ENCODE results near the gene OAT.
"Not testable (repeated sequence)": the region's sequence is repeated elsewhere in the genome, so short reads cannot be mapped to it uniquely, and the experiment has no call there.

The OAT gene

DNA sequence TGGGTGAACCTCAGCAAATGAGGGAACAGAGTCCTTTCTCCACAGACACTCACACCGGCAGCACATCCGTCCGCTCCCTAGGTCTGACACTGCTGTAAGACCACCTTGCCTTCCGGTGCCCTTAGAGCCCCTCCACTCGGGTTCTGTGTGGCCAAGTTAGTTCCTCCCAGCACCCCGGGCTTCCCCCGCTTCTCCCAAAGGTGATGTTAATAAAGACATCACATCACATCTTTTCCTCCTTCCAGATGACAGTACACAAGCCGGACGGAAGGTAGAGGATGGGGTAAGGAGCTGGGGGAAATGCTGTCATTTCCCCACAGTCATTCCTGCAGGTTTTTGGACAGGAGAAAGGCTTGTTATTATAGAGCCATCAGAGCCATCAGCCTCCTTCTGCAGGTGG is 42.3 kb downstream of the OAT start:
- H3K4me1 ChIP-seq (ENCODE audit: control insufficient read depth, insufficient read depth, low read length): peaks cover 13% of the 10 kb centered on the region; the same call in 1 of the 2 replicates
- H3K9me3 ChIP-seq (ENCODE audit: control insufficient read depth, insufficient read depth, low read depth, low read length): 0 out of 2 replicates have a peak, but pooled peaks cover 4% of the 10 kb centered on the region
- H3K27me3 ChIP-seq (ENCODE audit: control insufficient read depth, insufficient read depth, low read length): peaks cover 15% of the 10 kb centered on the region; the same call in 1 of the 2 replicates
- H3K36me3 ChIP-seq (ENCODE audit: control insufficient read depth, insufficient read depth, low read length): no peaks in the 10 kb centered on the region
- H3K9ac ChIP-seq (ENCODE audit: low read length): no peak overlapping the region
- no peak overlapping the region for H3K27ac ChIP-seq (ENCODE audit: low read depth, low read length)
- H3K4me3 ChIP-seq (ENCODE audit: low read depth, low read length): no peak overlapping the region

- no peak overlapping the region for H3K9ac ChIP-seq (ENCODE audit: low read length)
- H3K9me3 ChIP-seq (ENCODE audit: control insufficient read depth, insufficient read depth, low read depth, low read length): 0 out of 2 replicates have a peak, but pooled peaks cover 7% of the 10 kb centered on the region
- H3K36me3 ChIP-seq (ENCODE audit: control insufficient read depth, insufficient read depth, low read length): no peaks in the 10 kb centered on the region
- peaks cover 14% of the 10 kb centered on the region; the same call in 1 of the 2 replicates for H3K27me3 ChIP-seq (ENCODE audit: control insufficient read depth, insufficient read depth, low read length)
- H3K4me1 ChIP-seq (ENCODE audit: control insufficient read depth, insufficient read depth, low read length): peaks cover 13% of the 10 kb centered on the region; the same call in 1 of the 2 replicates
- no peak overlapping the region for H3K4me3 ChIP-seq (ENCODE audit: low read depth, low read length)
- H3K27ac ChIP-seq (ENCODE audit: low read depth, low read length): no peak overlapping the region
These were observed 43.0 kb downstream of the OAT start for GRCh38 chr10:124375691-124376090.

DNA sequence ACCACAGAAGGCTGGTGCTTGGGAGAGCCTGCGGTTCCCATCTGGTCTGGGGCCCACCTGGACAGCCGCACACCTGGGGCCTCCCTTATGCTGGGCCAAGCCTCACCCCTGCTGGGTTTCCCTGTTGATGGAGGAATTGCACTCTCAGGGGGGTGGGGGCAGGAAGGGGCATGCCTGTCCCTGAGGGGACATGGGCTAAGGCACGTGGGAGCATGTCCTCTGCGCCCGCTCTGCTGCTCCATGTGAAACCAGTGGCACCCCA is 43.4 kb downstream of the OAT start:
- Histone ChIP-seq H3K9me3 (ENCODE audit: control insufficient read depth, insufficient read depth, low read depth, low read length) (0 out of 2 replicates have a peak, but pooled peaks cover 7% of the 10 kb centered on the region), H3K36me3 (ENCODE audit: control insufficient read depth, insufficient read depth, low read length) (no peaks in the 10 kb centered on the region), H3K27ac (ENCODE audit: low read depth, low read length) (no peak overlapping the region), H3K27me3 (ENCODE audit: control insufficient read depth, insufficient read depth, low read length) (peaks cover 10% of the 10 kb centered on the region; the same call in 1 of the 2 replicates), H3K4me1 (ENCODE audit: control insufficient read depth, insufficient read depth, low read length) (peaks cover 13% of the 10 kb centered on the region; the same call in 1 of the 2 replicates), H3K4me3 (ENCODE audit: low read depth, low read length) (no peak overlapping the region), H3K9ac (ENCODE audit: low read length) (no peak overlapping the region)

GRCh38 chr10:124374535-124375352 is 44.0 kb downstream of the OAT start:
- Histone ChIP-seq H3K9ac (ENCODE audit: low read length) (no peak overlapping the region), H3K27ac (ENCODE audit: low read depth, low read length) (no peak overlapping the region), H3K36me3 (ENCODE audit: control insufficient read depth, insufficient read depth, low read length) (no peaks in the 10 kb centered on the region)

GRCh38 chr10:124372899-124373298 is 45.8 kb downstream of the OAT start:
- H3K9me3 ChIP-seq (ENCODE audit: control insufficient read depth, insufficient read depth, low read depth, low read length): 0 out of 2 replicates have a peak, but pooled peaks cover 7% of the 10 kb centered on the region
- peaks cover 6% of the 10 kb centered on the region; the same call in 1 of the 2 replicates for H3K4me1 ChIP-seq (ENCODE audit: control insufficient read depth, insufficient read depth, low read length)
- H3K27ac ChIP-seq (ENCODE audit: low read depth, low read length): no peak overlapping the region
- no peak overlapping the region for H3K4me3 ChIP-seq (ENCODE audit: low read depth, low read length)
- H3K9ac ChIP-seq (ENCODE audit: low read length): no peak overlapping the region
- H3K27me3 ChIP-seq (ENCODE audit: control insufficient read depth, insufficient read depth, low read length): peaks cover 3% of the 10 kb centered on the region; the same call in 1 of the 2 replicates
- no peaks in the 10 kb centered on the region for H3K36me3 ChIP-seq (ENCODE audit: control insufficient read depth, insufficient read depth, low read length)

More at GRCh38 chr10:124374535-124375352, 44.0 kb downstream of the OAT start:
- Histone ChIP-seq H3K27me3 (ENCODE audit: control insufficient read depth, insufficient read depth, low read length) (peaks cover 6% of the 10 kb centered on the region; the same call in 1 of the 2 replicates), H3K9me3 (ENCODE audit: control insufficient read depth, insufficient read depth, low read depth, low read length) (0 out of 2 replicates have a peak, but pooled peaks cover 7% of the 10 kb centered on the region), H3K4me3 (ENCODE audit: low read depth, low read length) (no peak overlapping the region), H3K4me1 (ENCODE audit: control insufficient read depth, insufficient read depth, low read length) (peaks cover 13% of the 10 kb centered on the region; the same call in 1 of the 2 replicates)

DNA sequence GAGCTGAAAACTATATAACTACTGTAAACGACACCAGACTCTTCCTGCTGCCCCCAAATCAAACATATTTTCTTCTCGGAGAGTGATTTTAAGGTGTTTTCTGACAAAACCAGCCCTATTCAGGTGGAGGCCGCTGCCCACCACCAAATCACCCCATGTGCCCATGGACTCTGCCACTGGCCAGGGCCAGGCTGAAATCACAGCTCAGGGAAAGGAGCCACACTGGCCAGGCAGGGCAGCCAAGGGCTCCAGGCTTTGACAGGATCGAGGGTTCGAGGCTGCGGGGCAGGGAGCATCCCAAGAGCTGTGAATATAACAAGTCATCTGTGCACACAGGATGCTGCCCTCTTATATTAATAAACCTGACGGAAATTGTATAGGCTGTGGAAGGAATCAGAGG is 48.3 kb downstream of the OAT start:
- H3K36me3 ChIP-seq (ENCODE audit: control insufficient read depth, insufficient read depth, low read length): no peaks in the 10 kb centered on the region
- H3K27ac ChIP-seq (ENCODE audit: low read depth, low read length): no peak overlapping the region
- H3K4me1 ChIP-seq (ENCODE audit: control insufficient read depth, insufficient read depth, low read length): peaks cover 6% of the 10 kb centered on the region; the same call in 1 of the 2 replicates
- H3K9me3 ChIP-seq (ENCODE audit: control insufficient read depth, insufficient read depth, low read depth, low read length): 0 out of 2 replicates have a peak, but pooled peaks cover 7% of the 10 kb centered on the region
- peaks cover 3% of the 10 kb centered on the region; the same call in 1 of the 2 replicates for H3K27me3 ChIP-seq (ENCODE audit: control insufficient read depth, insufficient read depth, low read length)
- no peak overlapping the region for H3K9ac ChIP-seq (ENCODE audit: low read length)
- no peak overlapping the region for H3K4me3 ChIP-seq (ENCODE audit: low read depth, low read length)

GRCh38 chr10:124369986-124370385 is 48.7 kb downstream of the OAT start:
- H3K4me1 ChIP-seq (ENCODE audit: control insufficient read depth, insufficient read depth, low read length): peaks cover 4% of the 10 kb centered on the region; the same call in 1 of the 2 replicates
- H3K27me3 ChIP-seq (ENCODE audit: control insufficient read depth, insufficient read depth, low read length): peaks cover 3% of the 10 kb centered on the region; the same call in 1 of the 2 replicates
- no peak overlapping the region for H3K9ac ChIP-seq (ENCODE audit: low read length)
- H3K9me3 ChIP-seq (ENCODE audit: control insufficient read depth, insufficient read depth, low read depth, low read length): 0 out of 2 replicates have a peak, but pooled peaks cover 7% of the 10 kb centered on the region
- no peaks in the 10 kb centered on the region for H3K36me3 ChIP-seq (ENCODE audit: control insufficient read depth, insufficient read depth, low read length)
- H3K27ac ChIP-seq (ENCODE audit: low read depth, low read length): no peak overlapping the region
- H3K4me3 ChIP-seq (ENCODE audit: low read depth, low read length): no peak overlapping the region

DNA sequence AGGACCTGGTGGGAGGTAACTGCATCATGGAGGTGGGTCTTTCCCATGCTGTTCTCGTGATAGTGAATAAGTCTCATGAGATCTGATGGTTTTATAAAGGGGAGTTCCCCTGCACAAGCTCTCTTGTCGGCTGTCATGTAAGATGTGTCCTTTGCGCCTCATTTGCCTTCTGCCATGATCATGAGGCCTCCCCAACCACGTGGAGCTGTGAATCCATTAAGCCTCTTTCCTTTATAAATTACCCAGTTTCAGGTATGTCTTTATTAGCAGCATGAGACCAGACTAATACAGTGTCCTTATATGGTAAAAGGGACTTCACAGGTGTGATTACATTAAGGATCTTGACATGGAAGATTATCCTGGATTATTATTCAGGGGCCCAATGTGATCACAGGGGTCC is 49.2 kb downstream of the OAT start:
- H3K27ac ChIP-seq (ENCODE audit: low read depth, low read length); H3K4me1 ChIP-seq (ENCODE audit: control insufficient read depth, insufficient read depth, low read length); H3K27me3 ChIP-seq (ENCODE audit: control insufficient read depth, insufficient read depth, low read length): not testable (repeated sequence)

GRCh38 chr10:124369066-124369465 is 49.7 kb downstream of the OAT start:
- H3K27me3 ChIP-seq (ENCODE audit: control insufficient read depth, insufficient read depth, low read length): no peaks in the 10 kb centered on the region
- H3K27ac ChIP-seq (ENCODE audit: low read depth, low read length): no peak overlapping the region
- H3K4me3 ChIP-seq (ENCODE audit: low read depth, low read length): no peak overlapping the region
- H3K9ac ChIP-seq (ENCODE audit: low read length): no peak overlapping the region
- 0 out of 2 replicates have a peak, but pooled peaks cover 7% of the 10 kb centered on the region for H3K9me3 ChIP-seq (ENCODE audit: control insufficient read depth, insufficient read depth, low read depth, low read length)
- no peaks in the 10 kb centered on the region for H3K4me1 ChIP-seq (ENCODE audit: control insufficient read depth, insufficient read depth, low read length)
- H3K36me3 ChIP-seq (ENCODE audit: control insufficient read depth, insufficient read depth, low read length): no peaks in the 10 kb centered on the region

More for the DNA sequence above, 49.2 kb downstream of the OAT start:
- not testable (repeated sequence) for H3K36me3 ChIP-seq (ENCODE audit: control insufficient read depth, insufficient read depth, low read length); H3K9ac ChIP-seq (ENCODE audit: low read length); H3K9me3 ChIP-seq (ENCODE audit: control insufficient read depth, insufficient read depth, low read depth, low read length); H3K4me3 ChIP-seq (ENCODE audit: low read depth, low read length)

- Histone ChIP-seq H3K9ac (ENCODE audit: low read length) (no peak overlapping the region), H3K27me3 (ENCODE audit: control insufficient read depth, insufficient read depth, low read length) (no peaks in the 10 kb centered on the region)
These were observed 50.8 kb downstream of the OAT start for GRCh38 chr10:124367936-124368335.

GRCh38 chr10:124367414-124367813 is 51.3 kb downstream of the OAT start:
- Histone ChIP-seq H3K27me3 (ENCODE audit: control insufficient read depth, insufficient read depth, low read length) (no peaks in the 10 kb centered on the region), H3K4me3 (ENCODE audit: low read depth, low read length) (no peak overlapping the region), H3K27ac (ENCODE audit: low read depth, low read length) (no peak overlapping the region), H3K9ac (ENCODE audit: low read length) (no peak overlapping the region), H3K36me3 (ENCODE audit: control insufficient read depth, insufficient read depth, low read length) (no peaks in the 10 kb centered on the region), H3K4me1 (ENCODE audit: control insufficient read depth, insufficient read depth, low read length) (peaks cover 4% of the 10 kb centered on the region), H3K9me3 (ENCODE audit: control insufficient read depth, insufficient read depth, low read depth, low read length) (0 out of 2 replicates have a peak, but pooled peaks cover 7% of the 10 kb centered on the region)

More at GRCh38 chr10:124367936-124368335, 50.8 kb downstream of the OAT start:
- no peaks in the 10 kb centered on the region for H3K4me1 ChIP-seq (ENCODE audit: control insufficient read depth, insufficient read depth, low read length)
- H3K27ac ChIP-seq (ENCODE audit: low read depth, low read length): no peak overlapping the region
- H3K4me3 ChIP-seq (ENCODE audit: low read depth, low read length): no peak overlapping the region
- no peaks in the 10 kb centered on the region for H3K36me3 ChIP-seq (ENCODE audit: control insufficient read depth, insufficient read depth, low read length)
- H3K9me3 ChIP-seq (ENCODE audit: control insufficient read depth, insufficient read depth, low read depth, low read length): 0 out of 2 replicates have a peak, but pooled peaks cover 7% of the 10 kb centered on the region
